NCI-H187 (cell line): ENCODE data around the gene MT1M.

ENCODE experiments used
- DNase-seq, 2 experiments: peaks; one replicate each; lab custom pipeline; 2025; lab: John Stamatoyannopoulos, UW

MT1M gene

DNA sequence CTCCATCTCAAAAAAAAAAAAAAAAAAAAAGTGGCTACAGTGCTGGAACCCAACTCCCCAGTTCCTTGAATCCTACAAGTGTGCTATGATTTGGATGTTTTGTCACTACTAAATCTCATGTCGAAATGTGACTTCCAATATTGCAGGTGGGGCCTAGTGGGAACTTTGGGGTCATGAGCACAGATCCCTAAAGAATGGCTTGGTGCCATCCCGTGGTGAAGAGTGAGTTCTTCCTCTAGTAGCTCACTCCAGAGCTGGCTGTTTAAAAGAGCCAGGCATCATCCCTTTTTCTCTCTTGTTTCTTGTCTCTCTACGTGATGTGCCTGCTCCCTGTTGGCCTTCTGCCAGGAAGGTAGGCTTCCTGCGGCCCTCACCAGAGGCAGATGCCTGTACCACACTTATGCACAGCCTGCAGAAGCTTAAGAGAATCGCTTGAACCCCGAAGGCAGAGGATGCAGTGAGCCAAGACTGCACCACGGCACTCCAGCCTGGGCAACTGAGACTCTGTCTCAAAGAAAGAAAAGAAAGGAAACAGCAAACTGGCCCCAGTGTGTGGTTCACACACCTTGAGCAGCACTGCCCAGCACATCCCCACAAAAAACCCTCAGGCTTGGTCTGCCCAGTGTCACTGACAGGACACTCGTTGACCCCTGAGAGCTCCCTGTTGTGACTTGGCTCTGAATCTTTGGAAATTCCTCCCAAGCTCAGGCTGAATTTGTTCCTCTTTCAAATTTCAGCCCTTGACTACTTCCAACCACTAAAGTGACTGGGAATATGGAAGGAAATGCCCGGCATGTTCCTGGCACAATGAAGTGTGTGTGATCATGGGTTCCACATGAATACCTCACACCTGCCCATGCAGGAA, 3.7 kb upstream of the MT1M start:
- no peak for DNase-seq

DNA sequence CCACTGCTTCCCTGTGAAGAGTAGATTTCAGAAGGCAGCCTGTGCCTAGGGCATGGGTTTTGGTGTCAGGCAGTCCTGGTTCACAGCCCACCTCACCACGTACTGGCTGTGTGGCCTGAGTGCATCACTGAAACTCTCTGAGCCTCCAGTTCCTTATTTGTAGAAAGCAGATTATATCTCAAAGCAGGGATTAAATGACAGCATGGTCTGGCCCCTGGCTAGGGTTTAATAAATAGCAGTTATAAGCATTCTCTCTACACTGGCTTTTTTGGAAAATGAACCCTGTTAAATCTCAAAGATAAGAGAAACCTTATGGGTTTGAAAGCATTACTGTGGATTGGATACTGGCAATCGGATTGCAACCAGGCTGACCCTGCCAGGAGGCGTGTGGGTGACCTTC, 2.9 kb upstream of the MT1M start:
- DNase-seq, result no peak

DNA sequence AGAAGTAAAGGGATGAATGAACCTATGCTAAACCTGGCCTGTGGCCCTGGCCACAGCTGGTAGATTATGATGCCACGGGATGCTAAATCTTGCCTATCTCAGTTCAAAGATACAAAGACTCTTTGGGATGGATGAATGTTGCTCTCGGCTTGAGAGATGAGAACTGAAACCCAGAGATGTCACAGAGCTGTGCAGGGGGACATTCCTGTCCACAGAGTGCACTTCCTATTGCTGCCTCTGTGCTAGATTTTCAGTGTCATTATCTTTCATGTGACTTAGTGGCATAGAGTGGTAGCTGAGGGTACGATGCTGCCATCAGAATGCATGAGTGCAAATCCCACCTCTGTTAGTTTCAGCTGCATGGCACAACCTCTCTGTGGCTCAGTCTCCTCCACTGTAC, 2.3 kb upstream of the MT1M start:
- no peak for DNase-seq

DNA sequence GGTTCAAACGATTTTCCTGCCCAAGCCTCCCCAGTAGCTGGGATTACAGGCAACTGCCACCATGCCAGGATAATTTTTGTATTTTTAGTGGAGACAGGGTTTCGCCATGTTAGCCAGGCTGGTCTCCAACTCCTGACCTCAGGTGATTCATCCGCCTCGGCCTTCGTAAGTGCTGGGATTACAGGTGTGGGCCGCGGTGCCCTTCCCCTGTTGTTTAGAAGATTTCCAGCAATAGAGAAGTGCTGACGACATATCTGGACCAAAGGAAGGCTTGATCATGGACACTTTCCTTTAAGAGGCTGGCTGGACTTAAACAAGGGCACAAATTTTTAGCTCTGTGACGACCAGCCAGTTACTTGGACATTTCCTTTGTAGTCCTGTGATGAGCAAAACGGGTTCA, 1.3 kb upstream of the MT1M start:
- no peak for DNase-seq

DNA sequence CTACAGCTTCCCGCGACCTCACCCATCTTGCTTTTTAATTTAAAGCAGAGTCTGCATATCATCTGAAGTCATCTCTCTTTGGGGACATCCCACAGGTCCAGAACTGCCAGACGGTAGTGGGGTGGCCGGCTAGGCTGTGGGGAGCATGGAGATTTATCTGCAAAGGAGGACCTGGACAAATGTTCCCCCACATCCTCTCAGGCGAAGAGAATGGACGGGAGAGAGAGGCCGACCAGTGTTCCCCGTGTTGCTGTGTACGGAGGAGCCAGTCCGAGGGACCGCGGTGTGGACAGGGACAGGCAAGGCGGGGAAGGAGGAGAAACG, 665 bp upstream of the MT1M start:
- no peak for DNase-seq

DNA sequence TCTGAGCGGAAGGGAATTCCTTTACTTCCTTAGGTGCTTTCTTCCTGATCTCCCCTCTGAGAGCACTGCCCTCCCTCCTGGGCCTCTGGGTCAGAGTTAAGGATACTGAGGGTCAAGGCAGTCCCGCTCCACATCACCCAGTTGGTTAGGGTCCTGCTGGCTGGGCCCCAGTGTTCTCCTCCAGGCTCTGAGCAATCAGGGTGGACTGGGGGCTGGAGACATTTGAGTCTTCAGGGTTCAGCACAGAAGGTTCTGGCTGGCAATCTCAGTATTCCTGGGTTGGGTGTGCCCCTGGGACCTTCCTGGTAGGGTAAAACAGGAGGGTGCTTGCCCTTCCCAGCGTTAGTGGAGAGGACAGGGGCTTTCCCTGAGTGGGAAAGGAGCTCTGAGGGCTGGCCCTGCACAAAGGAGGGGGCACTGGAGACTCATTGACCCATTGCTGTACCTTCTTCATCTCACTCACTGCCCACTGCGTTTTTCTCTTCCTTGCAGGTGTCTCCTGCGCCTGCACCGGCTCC, 448 bp downstream of the MT1M start:
- DNase-seq, result no peak

DNA sequence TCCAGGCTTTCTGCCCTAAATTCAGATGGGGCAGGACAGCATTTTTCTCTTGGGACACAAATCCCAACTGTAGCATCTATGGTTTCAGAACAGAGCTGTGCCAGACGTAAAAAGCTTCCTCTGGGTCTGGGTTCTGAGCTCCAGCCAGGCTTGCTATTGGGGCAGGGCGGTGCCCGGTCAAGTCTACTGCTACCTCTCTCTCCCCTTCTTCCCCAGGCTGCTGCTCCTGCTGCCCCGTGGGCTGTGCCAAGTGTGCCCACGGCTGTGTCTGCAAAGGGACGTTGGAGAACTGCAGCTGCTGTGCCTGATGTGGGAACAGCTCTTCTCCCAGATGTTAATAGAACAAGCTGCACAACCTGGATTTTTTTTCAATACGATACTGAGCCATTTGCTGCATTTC, 1.1 kb downstream of the MT1M start:
- DNase-seq, result no peak

DNA sequence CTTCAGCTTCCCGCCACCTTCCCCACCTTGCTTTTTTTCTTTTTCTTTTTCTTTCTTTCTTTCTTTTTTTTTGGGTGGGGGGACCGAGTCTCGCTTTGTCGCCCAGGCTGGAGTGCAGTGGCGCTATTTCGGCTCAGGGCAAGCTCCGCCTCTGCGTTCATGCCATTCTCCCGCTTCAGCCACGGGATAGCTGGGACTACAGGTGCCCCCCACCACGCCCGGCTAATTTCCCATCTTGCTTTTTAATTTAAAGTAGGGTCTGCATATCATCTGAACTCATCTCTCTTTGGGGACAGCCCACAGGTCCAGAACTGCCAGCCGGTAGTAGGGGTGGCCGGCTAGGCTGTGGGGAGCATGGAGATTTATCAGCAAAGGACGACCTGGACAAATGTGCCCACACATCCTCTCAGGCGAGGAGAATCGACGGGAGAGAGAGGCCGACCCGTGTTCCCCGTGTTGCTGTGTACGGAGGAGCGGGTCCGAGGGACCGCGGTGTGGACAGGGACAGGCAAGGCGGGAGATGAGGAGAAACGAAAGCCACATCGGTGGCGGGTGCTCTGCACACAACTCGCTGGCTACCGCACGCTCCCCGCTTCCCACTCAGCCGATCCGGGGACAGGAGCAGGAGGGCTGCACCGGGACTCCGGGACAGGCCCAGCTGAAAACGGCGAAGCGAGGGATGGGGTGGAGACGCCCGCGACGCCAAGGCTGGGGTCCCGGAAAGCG, 2.4 kb downstream of the MT1M start:
- DNase-seq, result no peak

DNA sequence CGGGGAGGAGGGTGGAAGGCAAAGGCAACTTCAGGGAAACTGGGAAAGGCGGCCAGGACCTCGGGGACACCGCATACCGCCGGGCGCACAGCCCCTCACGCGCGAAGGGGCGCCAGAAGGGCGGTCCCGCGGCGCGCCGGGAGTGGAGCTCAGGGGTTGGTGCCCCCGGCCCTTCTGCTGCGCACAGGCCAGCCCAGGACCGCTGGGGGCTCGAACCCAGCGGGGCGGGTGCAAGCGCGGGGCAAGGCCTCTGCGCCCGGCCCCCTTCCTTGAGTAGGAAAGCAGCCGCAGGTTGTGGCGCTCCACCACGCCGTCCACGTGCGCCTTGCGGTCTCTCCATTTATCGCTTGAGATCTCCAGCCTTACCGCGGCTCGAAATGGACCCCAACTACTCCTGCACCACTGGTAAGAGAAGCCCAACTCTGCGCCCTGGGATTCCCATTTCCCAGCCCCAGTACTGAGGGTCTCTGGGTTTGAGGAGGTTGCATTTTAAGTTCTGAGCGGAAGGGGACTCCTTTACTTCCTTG, 3.0 kb downstream of the MT1M start:
- no peak for DNase-seq

DNA sequence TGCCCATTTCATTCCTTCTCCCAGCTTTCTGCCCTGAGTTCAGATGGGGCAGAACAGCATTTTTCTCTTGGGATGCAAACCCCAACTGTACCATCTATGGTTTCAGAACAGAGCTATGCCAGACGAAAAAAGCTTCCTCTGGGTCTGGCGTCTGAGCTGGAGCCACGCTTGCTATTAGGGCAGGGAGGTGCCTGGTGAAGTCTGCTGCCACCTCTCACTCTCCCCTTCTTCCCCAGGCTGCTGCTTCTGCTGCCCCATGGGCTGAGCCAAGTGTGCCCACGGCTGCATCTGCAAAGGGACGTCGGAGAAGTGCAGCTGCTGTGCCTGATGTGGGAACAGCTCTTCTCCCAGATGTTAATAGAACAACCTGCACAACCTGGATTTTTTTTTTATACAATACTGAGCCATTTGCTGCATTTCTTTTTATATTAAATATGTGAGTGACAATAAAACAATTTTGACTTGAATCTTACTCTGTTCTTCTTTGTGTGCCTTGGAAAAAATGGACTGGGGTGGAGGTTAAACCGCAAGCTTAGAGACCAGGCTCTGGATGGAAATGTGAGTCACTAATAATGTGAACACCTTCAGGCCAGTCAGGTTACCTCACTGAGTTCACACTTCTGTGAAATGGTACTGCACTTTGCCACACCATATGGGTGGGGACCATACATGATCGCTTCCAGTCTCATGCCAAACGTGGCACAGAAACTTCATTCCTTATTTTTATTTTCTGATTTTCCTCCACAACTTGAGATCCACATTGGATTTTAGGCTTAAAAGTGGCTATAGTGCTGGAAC, 4.4 kb downstream of the MT1M start:
- DNase-seq, result no peak

DNA sequence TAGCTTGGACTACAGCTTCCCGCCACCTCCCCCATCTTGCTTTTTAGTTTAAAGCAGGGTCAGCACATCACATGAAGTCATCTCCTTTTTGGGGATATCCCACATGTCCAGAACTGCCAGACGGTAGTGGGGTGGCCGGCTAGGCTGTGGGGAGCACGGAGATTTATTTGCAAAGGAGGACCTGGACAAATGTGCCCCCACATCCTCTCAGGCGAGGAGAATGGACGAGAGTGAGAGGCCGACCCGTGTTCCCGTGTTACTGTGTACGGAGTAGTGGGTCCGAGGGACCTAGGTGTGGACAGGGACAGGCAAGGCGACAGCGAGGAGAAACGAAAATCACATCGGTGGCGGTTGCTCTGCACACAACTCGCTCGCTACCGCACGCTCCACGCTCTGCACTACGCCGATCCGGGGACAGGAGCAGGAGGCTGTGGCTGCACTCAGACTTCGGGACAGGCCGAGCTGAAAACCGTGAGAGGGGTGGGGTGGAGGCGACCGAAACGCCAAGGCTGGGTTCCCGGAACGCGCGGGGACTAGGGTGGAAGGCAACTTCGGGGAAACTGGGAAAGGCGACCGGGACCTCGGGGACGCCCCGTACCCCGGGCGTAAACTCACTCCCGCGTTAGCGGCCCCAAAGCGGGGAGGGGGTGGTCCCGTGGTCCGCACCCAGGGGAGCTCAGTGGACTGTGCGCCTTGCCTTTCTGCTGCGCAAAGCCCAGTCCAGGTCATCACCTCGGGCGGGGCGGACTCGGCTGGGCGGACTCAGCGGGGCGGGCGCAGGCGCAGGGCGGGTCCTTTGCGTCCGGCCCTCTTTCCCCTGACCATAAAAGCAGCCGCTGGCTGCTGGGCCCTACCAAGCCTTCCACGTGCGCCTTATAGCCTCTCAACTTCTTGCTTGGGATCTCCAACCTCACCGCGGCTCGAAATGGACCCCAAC, 5.6 kb downstream of the MT1M start, which contains the start of gene MT1A:
TSS of gene MT1A (plus strand) at position 853 of the 937 bp plus-strand sequence. CDS start at position 926, 73 bp downstream.
- no peak for DNase-seq

DNA sequence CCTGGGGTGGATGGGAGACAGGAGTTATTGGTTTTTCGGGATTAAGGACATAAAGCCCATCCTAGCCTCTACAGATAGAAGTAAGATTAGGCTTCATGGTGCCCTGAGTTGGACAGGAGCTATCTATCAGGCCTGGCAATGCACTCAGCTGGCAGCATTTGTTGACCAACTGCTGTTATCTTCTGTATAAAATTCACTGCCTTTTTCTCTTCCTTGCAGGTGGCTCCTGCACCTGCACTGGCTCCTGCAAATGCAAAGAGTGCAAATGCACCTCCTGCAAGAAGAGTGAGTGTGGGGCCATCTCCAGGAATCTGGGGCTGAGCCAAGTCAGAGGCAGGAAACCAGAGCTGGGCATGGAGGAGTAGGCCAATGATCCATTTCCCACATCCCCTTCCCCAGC, 6.6 kb downstream of the MT1M start:
- DNase-seq, result no peak

DNA sequence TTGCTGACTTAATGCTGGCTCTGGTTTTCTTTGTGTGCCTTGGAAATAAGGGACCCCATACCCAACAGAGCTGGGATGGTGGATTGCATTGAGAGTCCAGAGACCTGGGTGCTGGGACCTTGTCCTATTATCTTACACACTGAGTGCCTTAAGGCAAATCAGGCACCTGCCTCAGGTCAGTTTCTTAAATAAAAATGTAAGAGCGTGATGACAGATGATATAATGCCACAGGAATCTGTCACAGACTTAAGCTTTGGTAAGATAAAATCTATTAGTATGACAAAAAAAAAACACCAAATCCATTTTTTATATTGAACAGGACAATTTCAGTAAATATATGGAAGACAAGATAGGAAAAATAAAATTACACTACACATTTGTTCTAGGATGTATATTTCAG, 7.6 kb downstream of the MT1M start:
- no peak for DNase-seq

DNA sequence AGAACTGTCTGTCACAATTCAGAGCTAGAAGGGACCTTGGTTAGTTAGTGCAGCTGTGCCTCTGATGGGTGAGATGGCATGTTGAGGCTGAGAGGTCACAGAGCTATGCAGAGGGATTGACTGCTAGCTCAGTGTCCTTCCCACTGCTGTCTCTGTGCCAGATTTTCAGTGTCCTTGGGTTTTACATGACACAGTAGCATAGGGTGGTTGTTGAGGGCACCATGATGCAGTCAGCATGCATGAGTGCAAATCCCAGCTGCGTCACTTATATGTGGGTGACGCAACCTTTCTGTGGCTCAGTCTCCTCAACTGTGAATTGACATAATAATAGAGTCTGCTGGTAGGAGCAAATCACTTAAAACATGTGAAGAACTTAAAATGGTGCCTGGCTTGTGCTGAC, 8.7 kb downstream of the MT1M start:
- DNase-seq, result no peak

DNA sequence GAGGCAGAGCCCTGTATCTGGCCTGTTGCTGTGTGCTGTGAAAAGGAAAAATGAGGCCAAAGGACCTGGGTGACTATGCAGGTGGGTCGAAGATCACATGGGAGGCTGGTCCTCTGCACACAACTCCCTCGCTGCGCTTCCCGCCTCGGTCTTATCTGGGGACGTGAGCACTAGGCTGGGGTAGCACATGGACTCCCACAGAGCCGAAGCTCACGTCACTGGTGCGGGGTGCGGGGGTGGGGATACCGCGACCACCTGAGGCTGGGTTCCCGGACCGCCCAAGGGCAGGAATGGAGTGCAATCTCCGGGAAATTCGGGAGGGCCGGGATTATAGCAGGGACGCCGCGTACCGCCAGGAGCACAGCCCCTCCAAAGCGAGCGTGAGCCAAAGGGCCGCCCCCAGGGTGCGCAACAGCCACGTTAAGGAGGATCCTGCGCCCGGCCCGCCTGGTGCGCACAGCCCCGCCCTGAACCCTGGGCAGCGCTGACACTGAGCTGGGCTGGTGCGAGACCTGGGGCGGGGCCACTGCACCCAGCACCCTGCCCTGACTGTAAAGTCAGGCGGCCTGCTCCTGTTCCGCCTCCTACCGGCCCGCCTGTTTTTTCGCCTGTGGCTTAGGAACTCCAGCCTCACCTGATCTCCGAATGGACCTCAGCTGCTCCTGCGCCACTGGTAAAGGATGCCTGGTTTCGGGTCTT, 10.8 kb downstream of the MT1M start:
- no peak for DNase-seq

DNA sequence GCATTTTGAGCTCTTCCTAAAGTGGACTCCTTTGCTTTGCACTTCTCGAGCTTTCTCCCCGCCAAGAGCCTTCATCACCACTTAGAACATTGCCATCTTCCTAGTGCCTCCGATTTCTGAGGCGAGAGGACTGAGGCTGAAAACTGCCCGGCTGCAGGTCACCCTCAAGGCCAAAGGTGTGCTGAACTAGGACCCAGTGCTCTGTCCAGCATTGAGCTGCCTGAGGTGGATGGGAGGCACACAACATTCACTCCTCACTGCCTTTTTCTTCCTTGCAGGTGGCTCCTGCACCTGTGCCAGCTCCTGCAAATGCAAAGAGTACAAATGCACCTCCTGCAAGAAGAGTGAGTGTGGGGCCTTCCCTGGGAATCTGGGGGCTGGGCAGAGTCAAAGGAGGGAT, 11.4 kb downstream of the MT1M start:
- no peak for DNase-seq

DNA sequence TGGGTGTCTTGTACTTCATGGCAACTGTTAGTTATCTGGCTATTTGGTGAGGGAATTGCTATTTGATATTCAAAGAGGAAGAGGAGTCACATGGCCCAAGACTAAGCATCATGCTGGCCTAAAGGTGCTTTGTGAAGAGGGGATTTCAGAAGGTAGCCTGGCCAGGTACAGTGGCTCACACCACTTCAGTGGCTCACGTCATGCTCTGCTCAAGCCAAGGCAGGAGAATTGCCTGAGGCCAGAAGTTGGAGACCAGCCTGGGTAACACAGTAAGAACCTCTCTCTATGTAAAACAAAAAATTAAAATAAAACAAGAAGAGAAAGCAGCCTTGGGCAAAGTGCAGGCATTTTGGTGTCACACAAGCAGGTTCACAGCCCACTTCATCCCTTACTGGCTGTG, 12.9 kb downstream of the MT1M start:
- no peak for DNase-seq

DNA sequence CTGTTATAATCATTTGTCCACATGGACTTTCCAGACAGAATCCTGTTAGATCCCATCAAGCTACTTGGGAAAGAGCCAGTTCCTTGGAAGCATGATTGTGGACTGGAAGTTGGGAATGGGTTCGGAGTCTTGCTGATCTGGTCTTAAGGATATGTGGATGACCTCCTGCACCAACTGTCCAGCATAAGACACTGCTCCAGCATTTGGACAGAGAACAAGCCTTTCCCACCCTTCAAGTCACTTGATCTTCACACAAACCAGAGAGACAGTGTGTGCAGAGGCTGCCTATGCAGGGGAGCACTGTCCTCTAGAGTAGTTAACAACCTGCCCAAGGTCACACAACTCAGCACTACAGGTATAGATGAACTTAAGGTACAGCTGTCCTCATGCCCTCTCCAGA, 13.4 kb downstream of the MT1M start:
- DNase-seq, result no peak

DNA sequence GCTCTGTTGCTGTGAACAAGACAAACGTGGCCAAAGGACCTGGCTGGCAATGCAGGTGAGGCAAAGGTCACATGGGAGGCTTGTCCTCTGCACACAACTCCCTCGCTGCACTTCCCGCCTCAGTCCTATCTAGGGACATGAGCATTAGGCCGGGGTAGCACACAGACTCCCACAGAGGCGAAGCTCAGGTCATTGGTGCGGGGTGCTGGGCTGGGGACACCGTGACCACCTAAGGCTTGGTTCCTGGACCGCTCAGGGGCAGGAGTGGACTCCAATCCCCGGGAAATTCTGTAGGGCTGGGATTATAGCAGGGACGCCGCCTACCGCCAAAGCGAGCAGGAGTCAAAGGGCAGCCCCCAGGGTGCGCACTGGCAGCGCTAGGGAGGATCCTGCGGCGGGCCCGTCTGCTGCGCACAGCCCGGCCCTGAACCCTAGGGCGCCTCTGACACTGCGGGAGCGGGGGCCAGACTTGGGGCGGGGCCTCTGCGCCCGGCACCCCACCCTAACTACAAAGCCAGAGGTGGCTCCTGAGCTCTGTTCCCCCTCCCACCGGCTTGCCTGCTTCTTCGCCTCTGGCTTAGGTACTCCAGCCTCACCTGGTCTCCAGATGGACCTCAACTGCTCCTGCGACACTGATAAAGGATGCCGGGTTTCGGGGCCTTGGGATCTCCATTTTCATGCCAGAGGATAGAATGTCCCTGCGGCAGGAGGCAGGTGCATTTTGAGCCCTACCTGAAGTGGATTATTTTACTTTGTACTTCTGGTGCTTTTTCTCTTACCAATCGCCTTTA, 15.4 kb downstream of the MT1M start:
- DNase-seq, result no peak

DNA sequence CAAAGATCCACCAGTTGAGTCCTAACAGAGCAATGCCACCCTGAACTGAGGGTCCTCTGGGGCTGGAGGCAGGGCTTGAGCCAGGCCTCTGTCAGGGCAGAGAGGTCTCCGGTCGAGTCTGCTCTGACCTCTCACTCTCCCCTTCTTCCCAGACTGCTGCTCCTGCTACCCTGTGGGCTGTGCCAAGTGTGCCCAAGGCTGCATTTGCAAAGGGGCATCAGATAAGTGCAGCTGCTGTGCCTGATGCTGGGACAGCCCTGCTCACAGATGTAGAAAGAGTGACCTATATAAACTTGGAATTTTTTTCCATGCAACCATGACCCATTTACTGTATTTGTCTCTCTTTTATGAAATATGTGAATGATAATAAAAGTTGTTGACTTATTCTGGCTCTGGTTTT, 16.8 kb downstream of the MT1M start:
- no peak for DNase-seq
